Neural progenitor cell (in vitro differentiated cells): Measurements from ENCODE around the gene MUC12.

Source experiments
- EZH2 ChIP-seq: fragments of 200-600 bp; sonication (generic); IDR thresholded peaks from 2 replicates; pipeline ENCODE4 v1.6.1; 2017; ENCODE audit warnings: antibody characterized with exemption, mild to moderate bottlenecking, moderate library complexity
- TF ChIP-seq, protein P1 (sequence below): fragments of 200-600 bp; sonication (generic); IDR thresholded peaks from 2 replicates; pipeline ENCODE4 v1.5.1; 2017; ENCODE audit warnings: antibody characterized with exemption, mild to moderate bottlenecking

DNA sequence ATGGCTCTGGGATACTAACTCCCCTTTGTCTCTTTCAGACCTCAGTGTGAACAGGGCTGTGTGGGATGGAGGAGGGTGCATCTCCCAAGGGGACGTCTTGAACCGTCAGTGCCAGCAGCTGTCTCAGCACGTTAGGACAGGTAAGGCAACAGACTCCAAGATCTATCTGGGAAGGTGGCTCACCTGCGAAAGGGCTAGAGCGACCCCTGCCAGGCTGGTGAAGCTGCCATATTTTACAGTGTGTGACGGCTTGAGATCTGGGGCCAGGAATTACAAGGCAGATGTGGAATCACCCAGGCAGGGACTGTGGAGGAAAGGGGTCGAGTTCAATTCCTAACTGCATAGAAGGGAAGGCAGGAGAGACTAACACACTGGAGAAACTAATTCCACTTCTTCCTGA lies 61.7 kb downstream of the MUC12 start:
- TF ChIP-seq, protein P1, sequence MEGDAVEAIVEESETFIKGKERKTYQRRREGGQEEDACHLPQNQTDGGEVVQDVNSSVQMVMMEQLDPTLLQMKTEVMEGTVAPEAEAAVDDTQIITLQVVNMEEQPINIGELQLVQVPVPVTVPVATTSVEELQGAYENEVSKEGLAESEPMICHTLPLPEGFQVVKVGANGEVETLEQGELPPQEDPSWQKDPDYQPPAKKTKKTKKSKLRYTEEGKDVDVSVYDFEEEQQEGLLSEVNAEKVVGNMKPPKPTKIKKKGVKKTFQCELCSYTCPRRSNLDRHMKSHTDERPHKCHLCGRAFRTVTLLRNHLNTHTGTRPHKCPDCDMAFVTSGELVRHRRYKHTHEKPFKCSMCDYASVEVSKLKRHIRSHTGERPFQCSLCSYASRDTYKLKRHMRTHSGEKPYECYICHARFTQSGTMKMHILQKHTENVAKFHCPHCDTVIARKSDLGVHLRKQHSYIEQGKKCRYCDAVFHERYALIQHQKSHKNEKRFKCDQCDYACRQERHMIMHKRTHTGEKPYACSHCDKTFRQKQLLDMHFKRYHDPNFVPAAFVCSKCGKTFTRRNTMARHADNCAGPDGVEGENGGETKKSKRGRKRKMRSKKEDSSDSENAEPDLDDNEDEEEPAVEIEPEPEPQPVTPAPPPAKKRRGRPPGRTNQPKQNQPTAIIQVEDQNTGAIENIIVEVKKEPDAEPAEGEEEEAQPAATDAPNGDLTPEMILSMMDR, result no peak
- TF ChIP-seq EZH2, result no peak
